Measurements from ENCODE around the gene COL19A1.

COL19A1 gene

DNA sequence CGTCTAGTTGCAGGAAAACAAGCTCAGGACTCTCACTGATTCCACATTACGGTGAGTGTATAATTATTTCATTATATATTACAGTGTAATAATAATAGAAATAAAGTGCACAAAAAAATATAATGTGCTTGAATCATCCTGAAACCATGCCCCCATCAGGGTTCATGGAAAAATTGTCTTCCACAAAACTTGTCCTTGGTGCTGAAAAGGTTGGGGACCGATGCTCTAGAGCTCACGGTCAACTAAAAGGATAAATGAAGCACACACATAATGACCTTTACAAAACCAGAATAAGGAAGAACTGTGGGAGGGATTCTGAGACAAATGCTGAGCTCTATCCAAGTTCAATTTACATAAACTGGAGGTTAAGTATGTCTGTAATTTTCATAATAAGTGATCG lies 194.3 kb downstream of the COL19A1 start:
- DNase-seq (ENCODE audit: low read depth): no peak

DNA sequence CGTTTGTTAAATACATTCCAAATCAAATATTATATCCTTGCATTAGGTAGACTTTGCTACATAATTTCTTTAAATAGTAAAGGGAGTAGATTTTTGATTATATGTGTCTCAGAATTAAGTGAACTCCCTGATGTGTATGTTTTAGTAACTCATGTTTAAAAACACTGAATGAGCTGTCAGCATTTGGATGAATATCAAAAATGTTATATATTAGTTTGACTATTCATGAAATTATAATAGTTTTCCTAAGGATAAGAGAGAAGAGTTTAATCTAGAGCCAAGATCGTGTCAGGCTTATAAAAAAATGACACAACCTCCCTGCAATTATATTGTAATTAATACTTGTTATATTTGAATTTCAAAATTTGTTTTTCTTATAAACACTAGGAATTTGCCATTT lies 195.2 kb downstream of the COL19A1 start:
- no peak for DNase-seq (ENCODE audit: low read depth)

DNA sequence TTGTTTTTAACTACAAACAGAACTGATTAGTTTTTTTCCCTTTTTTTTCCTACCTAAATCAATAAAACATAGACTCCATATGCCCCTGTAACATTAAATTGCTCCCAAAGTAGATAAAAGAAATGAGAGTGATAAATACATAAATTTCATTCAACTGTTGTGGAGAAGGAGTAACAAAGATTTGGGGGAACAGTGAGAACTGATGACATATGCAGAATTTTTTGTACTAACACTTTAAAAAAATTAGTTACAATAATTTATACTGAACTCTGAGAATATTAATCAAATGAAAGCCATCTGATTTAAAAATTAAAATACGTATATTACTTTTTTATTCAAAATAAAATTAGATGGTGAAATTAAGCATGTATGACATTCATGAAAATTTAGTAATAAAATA lies 195.7 kb downstream of the COL19A1 start:
- DNase-seq (ENCODE audit: low read depth): no peak

DNA sequence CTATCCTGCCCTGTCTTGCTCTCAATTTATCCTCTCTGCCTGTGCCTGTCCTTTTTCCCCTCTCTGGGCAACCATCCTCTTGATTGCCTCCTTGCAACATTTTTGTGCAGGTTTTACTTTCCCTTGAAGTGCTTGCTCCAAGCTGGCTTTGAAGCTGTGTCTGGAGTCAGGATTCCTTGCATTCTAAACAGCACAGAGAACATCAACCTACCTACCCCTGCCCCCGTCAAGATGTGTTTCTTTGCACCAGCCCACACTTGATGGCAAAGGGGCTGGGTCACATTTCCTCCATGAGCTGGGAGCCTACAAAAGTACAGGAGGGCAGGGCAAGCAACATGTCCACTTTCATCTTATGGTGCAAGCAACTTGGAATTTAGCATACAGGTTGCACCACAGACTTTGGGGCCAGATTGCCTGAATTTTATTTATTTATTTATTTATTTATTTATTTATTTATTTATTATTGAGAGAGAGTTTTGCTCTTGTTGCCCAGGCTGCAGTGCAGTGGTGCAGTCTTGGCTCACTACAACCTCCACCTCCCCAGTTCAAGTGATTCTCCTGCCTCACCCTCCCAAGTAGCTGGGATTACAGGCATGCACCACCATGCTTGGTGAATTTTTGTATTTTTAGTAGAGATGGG lies 206.3 kb downstream of the COL19A1 start:
- DNase-seq (ENCODE audit: low read depth): no peak

DNA sequence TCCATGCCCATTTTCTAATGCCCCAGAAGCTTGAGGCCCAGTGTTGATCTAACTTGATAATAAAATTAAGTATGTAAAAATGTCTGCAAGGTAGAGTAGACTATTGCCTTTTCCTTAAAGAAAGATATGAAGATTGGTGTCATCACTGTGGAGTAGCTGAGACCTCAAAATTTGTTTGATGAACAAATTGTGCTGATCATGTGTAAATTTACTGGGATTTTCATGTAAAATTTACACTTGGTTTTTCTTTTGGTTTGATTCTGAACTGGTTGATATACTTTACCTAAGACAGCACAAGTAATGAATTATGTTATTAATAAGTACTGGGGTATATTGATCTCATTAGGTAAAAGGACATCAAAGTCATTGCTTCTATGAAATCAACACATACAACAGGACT lies 207.3 kb downstream of the COL19A1 start:
- DNase-seq (ENCODE audit: low read depth): no peak

DNA sequence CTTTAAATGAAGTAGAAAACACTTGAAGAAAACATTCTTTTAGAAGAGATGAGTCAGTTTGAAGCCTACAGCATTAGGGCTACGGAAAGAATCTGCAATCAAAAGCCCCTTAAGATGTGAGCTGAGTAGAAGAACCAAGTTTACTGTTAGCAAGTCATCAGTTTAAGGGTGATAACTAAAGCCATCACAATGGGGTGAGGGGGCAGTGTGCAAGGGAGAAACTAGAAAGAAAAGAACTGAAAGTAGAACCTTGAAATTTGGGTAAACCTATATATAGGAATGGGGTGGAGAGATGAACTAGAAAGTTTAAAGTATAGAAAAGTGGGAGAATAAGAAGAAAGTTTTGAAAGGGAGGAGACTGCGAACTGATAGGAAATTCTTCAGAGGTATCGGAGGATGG lies 212.9 kb downstream of the COL19A1 start:
- no peak for DNase-seq (ENCODE audit: low read depth)

DNA sequence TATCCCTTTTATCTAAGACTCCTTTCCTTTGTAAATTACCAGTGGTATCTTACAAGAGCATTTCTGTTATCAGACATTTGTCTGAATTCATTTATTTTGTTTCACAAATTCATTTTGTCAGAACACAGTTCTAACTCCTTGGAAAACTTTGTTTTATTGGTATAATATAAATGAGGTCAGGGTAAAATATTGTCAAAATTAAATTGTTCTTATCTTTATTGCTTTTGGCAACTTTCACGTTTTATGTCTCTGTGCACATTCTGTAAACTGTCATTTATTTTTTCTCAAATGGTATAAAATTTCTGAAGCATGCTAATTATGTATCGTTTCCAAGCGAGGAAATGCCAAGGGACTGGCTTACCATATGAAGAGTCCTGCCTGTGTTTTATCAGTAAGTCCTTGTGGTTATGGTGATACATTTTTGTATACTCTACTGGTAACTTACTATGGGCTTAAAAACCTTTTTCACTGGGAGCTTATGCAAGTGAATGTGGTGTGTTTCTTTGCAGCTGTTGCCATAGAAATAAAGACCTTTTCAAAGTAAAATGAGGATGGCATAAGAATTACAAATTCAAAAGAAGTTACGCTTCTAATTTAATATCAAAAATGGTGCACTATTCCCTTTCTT lies 214.2 kb downstream of the COL19A1 start:
- DNase-seq (ENCODE audit: low read depth): no peak

DNA sequence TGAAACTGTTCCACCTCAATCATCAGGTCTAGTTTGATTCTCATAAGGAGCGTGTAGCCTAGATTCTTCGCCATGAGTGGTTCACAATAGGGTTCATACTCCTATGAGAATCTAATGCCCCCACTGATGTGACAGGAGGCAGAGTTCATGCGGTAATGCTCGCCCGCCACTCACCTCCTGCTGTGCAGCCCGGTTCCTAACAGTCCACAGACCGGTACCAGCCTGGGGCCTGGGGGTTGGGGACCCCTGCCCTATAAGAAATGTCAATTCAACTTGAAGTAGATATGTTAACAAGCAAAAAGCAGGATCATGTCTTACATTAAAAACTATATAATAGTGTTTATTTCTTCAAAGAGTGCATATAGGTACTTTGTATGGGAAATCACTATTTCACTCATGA lies 216.5 kb downstream of the COL19A1 start:
- no peak for DNase-seq (ENCODE audit: low read depth)

DNA sequence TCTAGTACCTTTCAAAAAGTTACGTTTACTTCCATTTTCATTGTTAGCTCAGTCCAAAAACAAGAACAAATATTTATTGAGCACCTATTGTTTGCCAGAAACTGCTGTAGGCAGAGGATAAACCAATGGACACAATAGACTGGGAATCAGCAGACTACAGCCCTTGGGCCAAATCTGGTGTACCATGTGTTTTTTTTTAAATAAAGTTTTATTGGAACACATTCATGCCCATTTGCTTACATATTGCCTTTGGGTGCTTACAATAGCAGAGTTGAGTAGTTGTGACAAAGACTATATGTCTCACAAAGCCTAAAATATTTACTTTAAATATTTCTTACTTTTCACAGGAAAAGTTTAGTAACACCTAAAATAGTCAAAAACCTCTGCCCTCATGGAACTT lies 220.4 kb downstream of the COL19A1 start:
- DNase-seq (ENCODE audit: low read depth): no peak

DNA sequence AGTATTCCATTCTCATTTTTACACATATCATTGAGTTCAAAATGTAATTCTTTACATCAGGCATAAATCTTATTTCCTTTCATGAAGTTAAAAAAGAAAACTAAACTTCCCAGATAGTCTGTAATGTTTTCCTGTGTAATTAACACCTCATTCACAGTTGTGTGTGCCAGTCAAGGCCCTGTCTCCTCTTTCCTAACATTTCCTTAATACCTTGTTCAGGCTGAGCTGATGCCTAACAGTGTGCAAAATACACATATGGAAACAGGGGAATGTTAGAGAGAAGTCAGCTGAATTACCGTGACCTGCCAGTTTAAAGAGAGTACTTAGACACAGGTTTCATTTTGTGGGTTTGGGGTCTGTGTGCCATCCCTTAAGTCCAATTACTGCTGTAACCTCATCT lies 227.8 kb downstream of the COL19A1 start:
- no peak for DNase-seq (ENCODE audit: low read depth)

DNA sequence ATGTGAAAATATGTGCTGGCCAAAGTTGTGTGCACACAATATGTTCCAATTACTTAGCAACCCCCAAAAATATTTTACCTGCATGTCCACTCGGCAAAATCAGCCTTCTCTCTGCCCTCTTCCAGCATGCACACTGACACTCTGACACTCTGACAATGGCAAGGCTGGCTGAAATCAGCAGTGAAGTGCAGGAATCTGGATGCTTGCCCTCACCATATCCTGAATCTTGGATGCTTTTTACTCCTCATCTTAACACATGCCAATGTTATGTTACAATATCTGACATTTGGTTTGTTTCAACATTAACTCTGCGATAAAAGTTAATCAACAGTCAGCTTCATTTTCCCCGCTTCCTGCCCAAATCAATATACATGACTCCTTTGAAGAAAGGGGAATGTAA lies 233.4 kb downstream of the COL19A1 start:
- DNase-seq (ENCODE audit: low read depth): no peak

DNA sequence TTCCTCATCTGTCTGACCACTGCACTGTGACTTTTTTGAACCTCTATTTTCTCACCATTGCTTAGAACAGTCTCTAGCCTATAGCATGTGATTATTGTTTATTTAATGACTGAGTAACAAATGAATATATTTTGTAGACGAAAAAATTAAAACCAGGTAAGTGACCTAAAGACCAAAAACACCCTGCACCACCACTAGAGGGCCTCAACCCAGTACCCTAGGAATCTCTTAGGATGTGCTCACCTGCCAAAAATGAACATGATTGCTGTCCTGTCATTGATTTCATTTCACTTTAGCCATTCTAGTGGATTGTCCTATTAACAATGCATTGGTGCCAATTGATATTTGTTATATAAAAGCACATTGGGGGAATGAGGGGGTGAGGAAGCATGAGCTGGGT lies 237.4 kb downstream of the COL19A1 start:
- DNase-seq (ENCODE audit: low read depth): no peak

DNA sequence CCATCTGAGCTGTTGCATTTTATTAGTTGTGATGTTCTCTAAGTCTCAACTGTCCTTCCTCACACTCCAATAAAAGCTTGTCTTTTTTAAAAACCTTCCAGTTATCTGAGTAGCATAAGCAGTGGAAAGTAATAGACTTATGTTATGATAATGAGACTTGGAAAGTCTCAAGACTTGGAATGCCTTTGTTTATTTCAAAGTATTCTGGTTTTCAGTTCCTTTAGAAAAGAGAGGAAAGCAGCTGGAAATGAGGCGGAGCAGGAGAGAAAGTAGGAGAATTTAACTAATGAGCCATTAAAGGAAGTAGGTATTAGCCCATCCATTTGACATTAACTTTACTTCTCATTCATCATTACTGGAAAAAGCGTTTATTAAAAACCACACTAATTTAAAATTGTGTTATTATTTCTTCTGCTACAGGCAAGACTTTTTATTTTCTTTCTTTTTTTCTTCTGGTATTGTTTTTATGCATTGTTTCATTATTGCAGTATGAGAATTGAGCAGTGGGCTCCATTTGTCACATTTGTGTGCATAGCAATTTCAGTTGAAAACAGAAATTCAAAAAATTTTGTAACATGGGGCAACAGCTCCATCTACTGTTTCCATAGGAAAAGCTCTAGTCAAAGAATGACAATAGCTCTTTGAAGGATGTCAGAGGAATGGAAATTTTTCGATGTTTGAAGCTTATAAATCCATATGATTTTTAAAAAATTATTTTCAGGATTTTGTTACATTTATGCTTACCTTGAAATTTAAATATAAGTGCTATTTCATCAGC lies 241.7 kb downstream of the COL19A1 start:
- no peak for DNase-seq (ENCODE audit: low read depth)

DNA sequence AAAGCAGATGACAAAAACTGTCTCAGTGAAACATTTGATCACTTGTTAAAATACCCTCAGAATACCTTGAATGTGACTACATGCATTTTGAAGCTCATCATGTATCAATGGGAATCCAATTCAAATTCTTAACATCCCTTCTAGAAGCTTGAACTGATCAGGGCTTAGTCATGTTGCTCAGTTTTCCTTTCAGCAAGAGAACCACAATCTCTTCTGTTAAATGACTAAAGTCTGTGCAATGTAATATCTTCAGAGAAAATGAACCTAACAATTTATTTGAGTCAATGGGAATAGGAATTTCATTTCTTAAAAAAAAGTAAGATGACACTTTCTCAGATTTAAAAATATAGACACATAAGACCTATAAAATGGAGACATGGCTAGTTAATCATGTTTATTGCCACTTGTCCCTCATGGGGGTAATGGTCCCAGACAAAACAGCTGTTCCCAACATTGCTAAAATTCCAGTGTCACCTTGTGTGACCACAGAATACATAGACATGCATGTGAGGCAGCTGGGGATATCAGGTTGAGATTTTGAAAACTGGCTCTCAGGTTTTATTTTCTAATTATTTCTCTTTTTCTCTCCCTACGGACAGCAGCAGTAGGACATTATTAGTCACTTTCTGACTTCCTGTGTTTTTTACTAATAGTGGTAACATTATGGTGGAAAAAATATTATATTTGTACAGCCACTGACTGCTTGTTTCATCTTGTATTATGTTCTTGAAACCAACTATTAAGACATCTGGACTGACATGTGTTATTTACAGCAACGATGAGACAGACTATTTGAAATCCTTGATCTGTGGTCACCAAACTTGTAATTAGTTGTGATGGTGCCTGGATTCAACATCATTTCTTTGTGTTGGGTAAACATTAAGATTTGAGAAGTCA lies 244.0 kb downstream of the COL19A1 start:
- DNase-seq (ENCODE audit: low read depth): no peak

DNA sequence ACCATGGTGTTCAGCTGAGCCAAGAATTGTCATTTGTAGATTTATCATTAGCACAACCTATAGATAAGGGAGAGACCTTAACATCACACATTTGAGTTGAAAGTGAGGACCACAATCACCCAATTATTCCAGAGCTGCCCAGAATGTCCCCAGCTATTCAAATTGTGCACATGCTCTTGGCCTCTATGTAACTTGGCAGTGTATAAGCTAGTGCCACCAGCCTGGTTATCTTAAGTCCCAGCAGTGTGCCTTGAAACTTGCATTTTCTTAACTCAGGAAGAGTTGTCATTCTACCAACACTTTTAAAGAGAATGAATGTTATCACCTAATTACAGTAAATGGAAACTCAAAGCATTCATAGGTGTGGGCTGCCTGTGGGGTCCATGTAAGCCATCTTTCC lies 245.4 kb downstream of the COL19A1 start:
- DNase-seq (ENCODE audit: low read depth): no peak

DNA sequence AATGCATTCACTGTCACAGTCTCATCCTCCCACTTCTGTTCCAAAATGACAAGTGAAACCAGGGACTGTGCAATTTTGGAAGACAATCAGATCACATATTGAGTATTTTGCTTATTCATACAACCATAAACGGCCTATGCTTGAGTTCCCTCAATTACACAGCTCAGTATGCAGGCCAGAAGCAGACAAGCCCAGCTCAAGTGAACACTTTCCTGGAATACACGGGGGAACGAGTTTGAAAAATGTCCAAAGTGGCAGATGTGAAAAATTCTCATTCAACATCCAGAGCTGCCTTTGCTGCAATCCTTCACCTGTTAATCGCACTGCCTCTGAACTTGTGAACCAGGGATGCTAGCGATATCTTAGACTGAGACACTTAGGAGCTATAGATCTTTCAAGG lies 246.4 kb downstream of the COL19A1 start:
- DNase-seq (ENCODE audit: low read depth): no peak

DNA sequence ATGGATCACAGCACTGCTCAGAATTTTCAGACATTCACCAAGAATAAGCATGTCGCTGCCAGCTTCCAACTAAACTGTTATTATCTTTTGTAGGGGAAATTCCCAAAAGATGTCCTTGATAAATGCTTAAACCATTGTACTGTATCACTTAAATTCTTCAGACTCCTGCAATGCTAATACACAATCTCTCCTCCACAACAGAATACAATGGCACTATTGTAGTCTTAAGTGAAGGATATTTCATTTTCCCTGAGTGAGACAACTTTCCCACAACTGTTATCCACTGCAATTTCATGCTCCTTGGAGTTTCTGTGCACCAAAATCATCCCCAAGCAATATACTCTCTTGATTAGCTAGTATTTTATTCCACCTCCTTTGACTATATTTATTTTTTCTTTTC lies 246.8 kb downstream of the COL19A1 start:
- DNase-seq (ENCODE audit: low read depth): no peak

DNA sequence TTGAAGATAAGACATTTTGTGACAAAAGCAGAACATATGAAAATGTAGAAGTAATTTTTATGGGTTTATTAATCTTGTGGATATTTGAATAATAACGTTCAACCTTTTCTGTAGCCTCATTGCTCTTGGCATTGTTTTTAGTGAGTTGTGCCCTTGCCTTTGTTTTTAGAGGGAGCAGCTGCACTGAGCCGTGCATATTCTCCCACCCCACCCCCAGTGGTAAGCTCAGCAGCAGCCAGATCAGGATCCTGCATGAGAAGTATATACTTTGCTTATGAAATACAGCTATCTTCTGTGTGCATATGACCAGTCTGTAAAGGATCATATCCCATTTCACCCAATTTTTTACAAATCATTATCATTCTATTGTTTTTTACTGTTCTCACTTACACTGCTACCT lies 252.3 kb downstream of the COL19A1 start:
- no peak for DNase-seq (ENCODE audit: low read depth)

DNA sequence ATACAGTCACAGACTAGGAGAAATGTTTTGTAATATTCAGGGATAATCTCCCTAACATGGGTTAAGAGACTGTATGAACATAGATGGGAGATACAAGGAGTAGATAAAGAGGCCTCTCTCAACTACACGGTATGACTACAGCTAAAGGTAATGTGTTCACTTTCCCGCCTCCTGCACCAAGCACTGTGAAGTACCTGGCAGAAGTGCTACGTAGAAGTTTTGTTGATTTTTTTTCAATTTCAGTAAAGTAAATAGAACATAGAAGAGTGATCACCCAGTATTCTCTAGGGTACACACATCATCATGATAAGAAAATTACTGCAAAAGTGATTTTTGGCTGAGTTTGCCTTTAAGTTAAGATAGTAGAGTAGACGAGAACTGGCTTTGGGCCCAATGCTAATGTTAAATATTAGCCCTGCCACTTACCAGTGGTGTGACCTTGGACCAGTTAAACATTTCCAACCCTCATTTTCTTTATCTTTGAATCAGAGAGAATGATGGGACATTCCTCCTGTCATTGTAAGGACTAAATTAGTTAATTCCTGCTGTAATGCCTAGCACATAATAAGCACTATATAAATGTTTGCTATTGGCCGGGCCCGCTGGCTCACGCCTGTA lies 253.0 kb downstream of the COL19A1 start:
- no peak for DNase-seq (ENCODE audit: low read depth)

DNA sequence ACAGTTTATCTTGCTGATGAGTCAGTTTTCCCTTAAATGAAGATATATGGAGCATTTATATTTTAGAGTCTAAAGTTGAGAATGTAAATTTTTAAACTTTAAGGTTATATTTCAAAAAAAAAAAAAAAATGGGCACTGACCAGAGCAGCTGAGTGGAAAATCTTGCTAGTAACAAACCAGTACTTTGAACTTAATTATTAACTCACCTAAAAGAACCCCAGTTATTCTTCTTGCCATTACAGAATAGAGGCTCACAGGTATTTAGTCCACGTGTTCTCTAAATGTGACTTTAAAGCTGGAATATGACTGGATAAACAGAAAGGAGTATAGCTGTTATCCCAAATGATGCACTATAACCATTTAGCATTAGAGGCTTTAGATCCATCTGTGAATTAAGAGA lies 258.1 kb downstream of the COL19A1 start:
- DNase-seq (ENCODE audit: low read depth): no peak

DNA sequence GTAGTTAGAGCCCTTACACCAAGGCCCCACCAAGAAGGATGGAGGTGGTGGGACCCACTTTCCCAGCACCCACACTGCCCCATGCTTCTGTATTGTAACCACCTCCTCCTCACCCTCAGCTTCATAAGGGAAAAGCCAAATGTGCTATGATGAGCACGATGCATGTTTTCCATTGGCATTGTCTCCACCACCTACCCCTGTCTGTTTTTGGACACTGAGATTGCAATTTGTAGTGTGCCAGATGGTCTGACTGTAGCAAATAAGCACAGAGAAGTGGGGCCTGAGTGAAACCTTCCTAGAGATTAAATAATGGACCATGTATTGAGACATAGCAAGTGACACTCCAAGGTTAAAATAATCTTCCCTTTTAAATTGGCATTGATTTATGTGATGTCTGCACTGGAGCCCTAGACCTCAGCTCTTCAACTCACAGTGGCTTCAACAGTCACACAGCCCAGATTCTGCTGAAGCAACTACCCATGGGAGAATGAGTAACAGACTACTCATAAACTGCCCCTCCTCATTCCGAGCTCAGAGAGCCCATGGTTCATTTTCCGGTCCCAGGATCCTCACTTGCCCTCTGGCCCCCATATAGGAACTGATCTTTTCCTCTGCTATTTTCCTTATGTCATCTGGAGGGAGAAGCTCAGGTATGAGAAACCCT lies 258.7 kb downstream of the COL19A1 start:
- DNase-seq (ENCODE audit: low read depth): no peak

DNA sequence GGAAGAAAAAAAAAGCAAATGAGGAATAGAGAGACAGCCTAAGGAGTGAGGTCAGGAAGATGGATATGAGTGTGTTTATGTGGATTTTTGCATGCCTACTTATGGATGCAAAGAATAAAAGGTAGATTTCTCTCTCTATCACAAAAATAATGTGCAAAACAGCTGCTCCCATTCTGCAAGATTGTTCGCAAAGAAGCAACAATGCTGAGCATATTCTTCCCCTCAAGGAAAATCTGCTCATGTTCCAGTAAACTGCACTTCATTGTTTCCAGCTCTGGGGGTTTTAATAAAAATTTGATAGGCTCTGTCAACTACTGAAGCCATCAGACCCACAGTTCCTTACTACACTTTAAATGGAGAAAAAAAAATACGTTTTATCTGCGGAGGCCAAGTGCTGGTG lies 259.2 kb downstream of the COL19A1 start:
- DNase-seq (ENCODE audit: low read depth): no peak
